SH-SY5Y (cell line): Measurements from ENCODE around the gene RNF141.
A peak's percentile ranks its signal among the peaks of the same experiment; 100 is the strongest.

Experiments used
- GATA2 ChIP-seq: IDR thresholded peaks from 2 replicates; pipeline ENCODE4 v1.6.1; 2011; ENCODE audit warnings: mild to moderate bottlenecking, low read depth, low read length
- GATA3 ChIP-seq: IDR thresholded peaks from 2 replicates; pipeline ENCODE4 v1.6.1; 2011; ENCODE audit warnings: low read depth, mild to moderate bottlenecking, low read length, moderate library complexity

RNF141 gene

DNA sequence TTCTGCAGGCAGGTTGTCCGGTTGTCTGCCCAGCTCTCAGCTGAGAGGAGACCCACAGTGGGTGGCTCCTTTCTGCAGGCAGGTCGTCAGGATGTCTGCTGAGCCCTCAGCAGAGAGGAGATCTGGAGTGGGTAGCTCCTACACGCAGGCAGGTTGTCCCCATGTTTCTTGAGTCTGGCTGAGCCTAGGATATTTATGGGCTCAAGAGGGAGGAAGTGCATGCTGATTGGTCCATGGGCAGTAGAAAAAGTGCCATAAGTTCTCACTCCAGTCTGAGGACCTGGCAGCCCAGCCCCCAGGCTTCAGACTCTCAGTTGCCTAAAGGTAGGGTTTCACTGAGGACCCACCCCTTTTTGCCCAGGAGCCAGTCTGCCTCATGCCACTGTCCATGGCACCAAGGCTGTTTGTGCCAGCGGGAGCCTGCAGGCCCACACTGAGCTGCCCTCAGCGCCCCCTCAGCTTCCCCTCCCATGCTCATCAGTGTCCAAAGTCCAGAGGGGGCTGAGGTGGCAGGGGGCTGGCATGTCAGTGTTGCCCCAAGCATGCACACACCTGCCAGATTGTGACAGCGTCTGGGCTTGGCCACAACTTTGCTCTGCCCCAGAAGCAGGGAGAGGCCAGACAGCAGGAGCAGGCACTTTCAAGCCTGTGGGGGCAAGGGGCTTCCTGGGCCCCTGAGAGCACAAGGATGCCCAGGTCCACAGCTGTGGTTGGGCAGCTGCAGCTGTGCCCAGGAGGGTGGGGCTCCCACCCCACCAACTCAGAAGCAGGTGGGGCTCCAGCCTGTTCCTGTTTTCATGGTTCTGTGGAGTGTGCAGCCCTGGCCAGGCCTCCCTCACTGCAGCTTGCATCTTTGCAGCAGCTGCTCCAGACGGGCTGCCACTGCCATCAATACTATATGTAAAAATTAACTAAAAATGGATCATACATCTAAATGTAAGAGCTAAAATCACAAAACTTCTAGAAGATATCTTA, 3.8 kb upstream of the RNF141 start:
- no peak for TF ChIP-seq GATA2
- TF ChIP-seq GATA3: no peak

DNA sequence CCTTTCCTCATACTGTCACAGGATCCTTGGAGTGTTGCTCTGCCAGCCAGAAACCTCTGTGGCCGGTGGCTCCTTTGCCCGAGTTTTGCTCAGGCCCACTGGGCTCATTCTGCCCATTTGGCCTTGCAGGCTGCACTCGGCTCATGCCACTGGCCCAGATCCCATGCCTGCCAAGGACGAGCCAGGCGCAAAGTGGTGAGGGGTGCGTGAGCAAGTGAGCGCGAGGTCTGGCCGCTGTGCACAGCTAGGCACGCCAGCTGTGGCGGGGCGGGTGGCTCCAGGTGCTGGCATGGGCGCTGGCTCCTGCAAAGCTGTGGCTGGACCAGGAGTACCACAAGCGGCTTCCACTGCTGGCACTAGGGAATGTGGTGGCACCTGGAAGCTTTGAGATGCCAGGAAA, 2.8 kb upstream of the RNF141 start:
- TF ChIP-seq GATA2 (no peak), GATA3 (no peak)

DNA sequence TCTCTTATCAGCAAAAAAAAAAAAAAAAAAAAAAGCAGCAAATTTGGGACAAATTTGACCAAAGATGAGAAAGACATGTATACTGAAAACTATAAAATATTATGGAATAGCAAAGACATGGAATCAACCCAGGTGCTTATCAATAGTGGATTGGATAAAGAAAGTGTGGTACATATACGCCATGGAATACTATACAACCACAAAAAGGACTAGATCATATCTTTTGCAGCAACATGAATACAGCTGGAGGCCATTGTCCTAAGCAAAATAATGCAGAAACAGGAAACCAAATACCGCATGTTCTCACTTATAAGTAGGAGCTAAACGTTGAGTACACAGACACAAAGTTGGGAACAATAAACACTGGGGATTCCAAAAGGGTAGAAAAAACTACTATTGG, 1.8 kb upstream of the RNF141 start:
- no peak for TF ChIP-seq GATA2
- no peak for TF ChIP-seq GATA3

DNA sequence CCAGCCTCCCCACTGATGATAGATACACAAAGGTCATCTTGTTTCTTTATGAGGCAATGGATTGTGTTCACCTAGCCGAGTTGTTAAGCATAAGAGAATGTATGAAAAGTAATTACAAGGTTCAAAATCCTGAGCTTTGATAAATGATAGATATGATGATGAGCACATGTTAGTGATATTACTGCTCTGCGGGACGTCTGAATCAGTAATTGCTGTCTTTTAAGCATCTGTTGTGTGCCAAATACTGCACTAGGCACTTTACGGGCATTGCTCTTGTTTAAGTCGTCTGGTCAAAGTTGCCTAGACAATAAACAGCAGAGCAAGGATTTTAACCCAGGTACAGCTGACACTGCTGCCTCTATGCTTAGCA, 559 bp upstream of the RNF141 start:
- TF ChIP-seq GATA3 (no peak), GATA2 (no peak)

DNA sequence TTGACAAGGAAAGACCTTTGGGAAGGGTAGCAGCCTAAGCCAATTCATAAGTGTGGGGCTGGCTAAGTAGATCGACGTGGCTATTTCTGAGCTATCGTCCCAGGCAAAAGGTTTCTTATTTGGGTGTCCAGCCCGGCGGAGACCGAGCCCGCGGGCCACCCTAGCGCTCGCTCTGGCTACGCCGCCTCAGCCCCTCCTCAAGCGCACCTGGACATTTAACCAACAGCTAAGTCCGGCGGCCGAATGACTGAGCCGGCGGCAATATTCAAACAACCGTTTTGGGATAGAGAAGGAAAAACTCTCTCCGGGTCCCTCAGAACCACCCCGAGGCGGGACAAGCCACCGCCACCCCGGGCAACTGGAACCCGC, 457 bp downstream of the RNF141 start:
- TF ChIP-seq GATA2: 0 out of 2 replicates have a peak, but pooled peaks have one; percentile 8
- no peak for TF ChIP-seq GATA3

DNA sequence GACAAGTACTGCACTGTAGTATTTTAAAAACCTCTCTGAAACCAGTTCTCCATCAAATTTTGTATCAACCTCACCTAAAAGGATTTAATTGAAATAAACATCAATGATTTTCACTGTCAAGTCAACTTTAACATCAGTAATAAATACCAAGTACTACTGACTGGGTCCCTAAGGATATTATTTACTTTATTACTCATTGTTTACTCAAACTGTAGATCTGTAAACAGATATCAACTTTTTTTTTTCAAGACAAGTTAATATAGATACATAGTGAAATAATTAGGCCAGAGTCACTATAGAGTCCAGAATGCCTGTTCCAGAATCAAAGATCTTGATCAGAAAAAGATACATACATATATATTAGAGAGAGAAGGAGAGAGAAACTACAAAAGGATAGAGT, 1.6 kb downstream of the RNF141 start:
- TF ChIP-seq GATA2 (no peak), GATA3 (no peak)

DNA sequence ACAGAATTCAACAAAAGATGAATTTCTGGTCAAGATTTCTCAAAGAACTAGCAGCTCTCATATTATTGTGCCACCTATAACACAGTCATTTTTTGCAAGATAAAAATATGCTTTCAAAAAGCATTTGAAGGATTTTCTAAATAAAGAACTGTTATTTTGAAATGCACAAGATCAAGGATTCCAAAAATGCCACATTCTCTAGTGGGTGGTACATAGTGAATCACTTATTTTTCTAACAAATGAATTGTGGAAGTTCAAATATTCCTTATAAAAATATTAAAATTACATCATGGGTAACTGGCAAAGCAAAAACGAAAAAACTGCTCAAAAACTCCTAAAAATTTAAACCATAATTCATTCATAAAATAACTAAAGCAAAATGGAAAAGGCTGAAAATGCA, 2.1 kb downstream of the RNF141 start:
- TF ChIP-seq GATA2 (no peak), GATA3 (no peak)

DNA sequence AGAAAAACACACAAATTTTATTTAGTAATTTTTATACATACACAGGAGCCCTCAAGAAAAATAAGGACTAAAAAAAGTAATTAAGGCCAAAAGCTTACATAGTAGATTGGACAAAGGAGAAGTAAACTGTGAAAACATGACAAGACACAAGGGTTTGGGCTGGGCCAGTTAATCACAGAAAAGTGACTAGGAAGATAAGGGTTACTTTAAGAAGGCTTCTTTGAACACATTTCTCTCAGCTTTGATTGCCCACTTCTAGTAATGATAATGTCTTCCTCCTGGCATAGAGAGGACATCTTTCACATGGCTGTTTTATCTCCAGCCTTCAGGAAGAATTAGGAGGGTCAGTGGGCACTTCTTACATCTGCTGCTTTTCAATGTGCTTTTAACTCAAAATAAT, 3.4 kb downstream of the RNF141 start:
- no peak for TF ChIP-seq GATA3
- TF ChIP-seq GATA2: no peak

DNA sequence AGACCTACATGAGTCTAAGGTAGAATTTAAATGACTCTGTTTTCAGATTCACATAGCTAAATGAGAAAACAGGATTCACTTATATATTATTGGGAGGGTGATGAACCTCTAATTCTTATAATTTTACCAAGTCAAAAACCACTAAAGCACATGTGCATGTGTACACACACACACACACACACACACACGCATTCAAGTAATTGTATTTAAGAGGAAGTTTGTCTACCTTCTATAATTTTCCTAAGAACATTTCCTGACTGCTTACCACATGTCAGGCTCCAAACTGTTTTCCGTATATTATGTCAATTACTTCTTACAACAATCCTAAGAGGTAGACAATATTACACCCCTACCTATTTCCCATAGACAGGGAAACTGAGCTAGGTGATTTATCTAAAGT, 6.7 kb downstream of the RNF141 start:
- TF ChIP-seq GATA3 (no peak), GATA2 (no peak)

DNA sequence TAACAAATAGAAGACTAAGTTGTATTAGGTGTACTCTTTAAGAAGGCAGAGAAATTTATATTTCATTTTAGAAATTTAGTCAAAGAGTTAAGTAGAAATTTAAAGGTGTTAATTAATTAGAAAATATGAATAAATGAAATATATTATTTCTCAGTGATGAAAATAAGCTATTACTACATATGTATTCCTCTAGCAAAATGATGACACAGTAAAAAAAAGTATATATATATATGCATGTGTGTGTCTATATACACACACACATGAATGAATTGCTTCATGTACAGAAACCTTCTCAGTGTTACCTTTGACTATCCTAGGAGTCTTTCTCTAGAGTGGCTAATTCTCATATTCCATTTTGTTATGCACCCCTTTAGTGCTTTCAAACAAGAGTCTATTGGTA, 7.7 kb downstream of the RNF141 start:
- no peak for TF ChIP-seq GATA2
- TF ChIP-seq GATA3: no peak

DNA sequence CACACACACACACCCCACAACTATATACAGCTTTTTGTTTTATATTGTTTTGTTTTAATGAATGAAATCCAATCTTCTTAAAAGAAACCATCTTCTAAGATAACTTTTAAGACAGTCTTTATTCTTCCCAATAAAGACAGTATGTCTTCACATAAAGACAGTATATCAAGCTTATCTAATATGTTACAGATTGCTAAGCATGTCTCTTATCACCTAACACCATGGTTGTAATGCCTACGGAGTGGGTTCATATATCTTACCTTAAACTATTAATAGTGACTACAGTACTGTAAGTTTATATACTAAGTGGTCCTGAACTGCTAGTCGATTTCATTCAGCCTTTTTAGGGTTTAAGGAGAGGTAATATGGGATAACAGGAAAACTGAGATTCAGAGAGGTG, 8.5 kb downstream of the RNF141 start:
- TF ChIP-seq GATA2 (no peak), GATA3 (no peak)

DNA sequence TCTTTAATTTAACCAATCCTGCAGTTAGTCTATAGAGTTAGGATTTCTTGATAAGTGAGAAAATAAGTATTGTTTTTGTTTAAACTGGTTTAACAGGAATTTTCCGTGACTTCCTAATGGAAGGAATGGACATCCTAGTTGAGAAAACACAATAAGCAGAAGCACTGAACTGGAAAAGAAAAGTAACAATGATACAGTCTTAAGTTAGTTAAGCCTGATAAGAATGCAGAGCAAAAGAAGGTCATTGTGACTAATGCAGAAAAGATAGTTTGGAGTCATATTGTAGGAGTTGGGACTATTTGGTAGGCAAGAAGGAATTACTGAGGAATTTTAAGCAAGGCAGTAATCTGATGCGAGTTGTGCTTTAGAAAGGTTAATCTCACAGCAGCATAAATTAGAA, 11.7 kb downstream of the RNF141 start:
- TF ChIP-seq GATA2: no peak
- no peak for TF ChIP-seq GATA3

DNA sequence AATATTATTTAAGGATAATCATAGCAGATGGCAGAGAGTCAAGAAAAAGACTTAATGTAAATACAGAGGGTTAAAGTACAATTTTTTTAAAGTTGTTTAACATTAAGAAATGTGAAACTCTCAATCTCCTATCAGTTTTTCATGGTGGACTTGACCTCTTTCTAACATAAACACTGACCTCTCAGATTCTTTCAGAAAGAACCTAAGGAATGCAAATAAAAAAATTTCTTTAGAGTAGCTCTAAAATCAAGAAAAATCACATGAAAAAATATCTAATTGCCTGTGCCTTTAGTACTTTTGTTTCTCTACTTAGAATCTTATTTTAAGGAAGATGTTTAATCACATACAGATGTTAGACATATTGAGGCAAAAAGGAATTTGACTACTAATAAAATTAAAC, 12.9 kb downstream of the RNF141 start:
- TF ChIP-seq GATA3: no peak
- no peak for TF ChIP-seq GATA2

DNA sequence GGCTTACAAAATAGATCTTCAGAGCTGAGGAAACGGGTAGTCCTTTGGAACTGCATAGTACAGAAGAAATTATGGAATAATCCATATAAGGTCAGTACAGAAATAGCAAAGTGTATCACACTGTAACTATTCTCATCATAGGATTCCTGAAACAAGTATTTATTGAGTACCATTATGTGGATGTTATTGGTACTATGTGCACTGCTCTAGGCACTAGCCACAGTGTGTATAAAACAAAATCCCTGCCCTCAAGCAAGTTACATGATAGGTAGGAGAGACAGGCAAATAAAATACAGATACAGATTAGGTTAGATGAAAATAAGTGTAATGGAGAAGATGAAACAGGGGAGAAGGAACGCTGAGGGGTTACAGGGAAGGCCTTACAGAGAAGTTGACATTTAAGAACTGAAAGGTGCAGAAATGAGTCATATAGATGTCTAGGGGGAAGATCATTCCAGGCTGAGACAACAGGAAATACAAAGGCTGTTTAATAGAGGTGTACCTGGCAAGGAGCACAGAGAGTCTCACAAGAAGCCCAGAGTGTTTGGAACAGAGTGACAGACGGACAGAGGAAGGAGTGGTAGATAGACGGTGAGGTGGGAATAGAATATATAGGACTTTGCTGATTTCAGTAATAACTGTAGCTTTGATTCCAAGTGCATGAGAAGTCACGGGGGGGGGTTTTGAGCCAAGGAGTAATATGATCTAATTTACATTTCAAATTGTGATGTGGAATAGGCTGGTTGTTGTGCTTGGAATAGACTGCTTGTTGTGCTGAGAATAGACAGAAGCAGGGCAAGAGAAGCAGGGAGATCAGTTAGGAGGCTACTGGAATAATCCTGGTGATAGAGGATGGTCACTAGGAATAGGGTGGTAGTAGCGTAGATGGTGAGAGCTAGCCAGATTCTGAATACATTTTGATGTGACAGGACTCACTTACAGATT, 13.7 kb downstream of the RNF141 start:
- no peak for TF ChIP-seq GATA3
- TF ChIP-seq GATA2: no peak
